HG03439 (cell line): ENCODE data around the gene S100A14.

ENCODE experiments used
- ATAC-seq: cut with Tn5 transposase; IDR thresholded peaks from one replicate; pipeline ENCODE4 v1.9.1; 2021; ENCODE audit warnings: mild to moderate bottlenecking, moderate library complexity; ENCODE audit not compliant: unreplicated experiment

The S100A14 gene

GRCh38 chr1:153616144-153616916, at the start of gene S100A14:
TSS of gene S100A14 (minus strand) at chr1:153616325. CDS start at chr1:153615858, 467 bp downstream.
- no peak for ATAC-seq

GRCh38 chr1:153663211-153663610, 47.1 kb upstream of the S100A14 start:
- ATAC-seq, result no peak

- ATAC-seq, result no peak
Observed at GRCh38 chr1:153662269-153662668, 46.1 kb upstream of the S100A14 start.

- ATAC-seq, result no peak
Observed at GRCh38 chr1:153661111-153661708, 45.1 kb upstream of the S100A14 start.

- no peak for ATAC-seq
Observed at GRCh38 chr1:153659656-153660055, 43.5 kb upstream of the S100A14 start.

GRCh38 chr1:153659175-153659534, 43.0 kb upstream of the S100A14 start:
- ATAC-seq, result no peak

- ATAC-seq, result peak; percentile 86
Observed at GRCh38 chr1:153658400-153659174, 42.5 kb upstream of the S100A14 start, which contains the start of gene SNAPIN. TSS of gene SNAPIN (plus strand) at chr1:153658703. CDS start at chr1:153658744, 41 bp downstream.

- ATAC-seq, result no peak
Observed at GRCh38 chr1:153655333-153655732, 39.2 kb upstream of the S100A14 start.

- ATAC-seq, result no peak
Observed at GRCh38 chr1:153652805-153653500, 36.8 kb upstream of the S100A14 start.

GRCh38 chr1:153651771-153652170, 35.6 kb upstream of the S100A14 start:
- ATAC-seq, result no peak

- ATAC-seq, result no peak
Observed at GRCh38 chr1:153649863-153650235, 33.7 kb upstream of the S100A14 start.

GRCh38 chr1:153649137-153649862, 33.2 kb upstream of the S100A14 start:
- ATAC-seq, result no peak

- ATAC-seq, result no peak
Observed at GRCh38 chr1:153648000-153648643, 32.0 kb upstream of the S100A14 start.

GRCh38 chr1:153647346-153647714, 31.2 kb upstream of the S100A14 start:
- ATAC-seq, result no peak

GRCh38 chr1:153646672-153647345, 30.7 kb upstream of the S100A14 start:
- ATAC-seq, result no peak

GRCh38 chr1:153643816-153644215, 27.7 kb upstream of the S100A14 start:
- no peak for ATAC-seq

GRCh38 chr1:153643100-153643499, 27.0 kb upstream of the S100A14 start:
- ATAC-seq, result no peak

GRCh38 chr1:153642161-153642560, 26.0 kb upstream of the S100A14 start:
- no peak for ATAC-seq

- no peak for ATAC-seq
Observed at GRCh38 chr1:153640861-153641260, 24.7 kb upstream of the S100A14 start.
